HUES64 (cell line): Measurements from ENCODE around the gene HERPUD1.

Experiments
- H3K27ac ChIP-seq: 2 replicates; pipeline ENCODE4 v1.7.0; 2013; ENCODE audit warnings: low read depth, low read length, inconsistent platforms
- H3K27me3 ChIP-seq: 2 replicates; pipeline ENCODE4 v1.6.1; 2013; ENCODE audit warnings: mild to moderate bottlenecking, low read length; ENCODE audit not compliant: insufficient read depth
- H3K36me3 ChIP-seq: 2 replicates; pipeline ENCODE4 v1.6.1; 2013; ENCODE audit warnings: mild to moderate bottlenecking, low read length; ENCODE audit not compliant: insufficient read depth
- H3K4me1 ChIP-seq: 2 replicates; pipeline ENCODE4 v1.6.1; 2013; ENCODE audit warnings: mild to moderate bottlenecking, low read length, moderate library complexity; ENCODE audit not compliant: insufficient read depth
- H3K4me3 ChIP-seq: 2 replicates; pipeline ENCODE4 v1.5.1; 2013; ENCODE audit warnings: mild to moderate bottlenecking, low read length, moderate library complexity
- H3K9ac ChIP-seq: 2 replicates; pipeline ENCODE4 v1.6.1; 2013; ENCODE audit warnings: mild to moderate bottlenecking, low read depth, low read length
- H3K9me3 ChIP-seq: 2 replicates; pipeline ENCODE4 v1.6.1; 2013; ENCODE audit warnings: low read depth, low read length; ENCODE audit not compliant: insufficient read depth
- WGBS: fragments of 150-250, 120-280 bp; methylation state at CpG from one replicate; pipeline ENCODE4 v1.1.7; 2013; ENCODE audit warnings: missing lambda C conversion rate; 5-methylcytosine and 5-hydroxymethylcytosine counted together

The HERPUD1 gene

DNA sequence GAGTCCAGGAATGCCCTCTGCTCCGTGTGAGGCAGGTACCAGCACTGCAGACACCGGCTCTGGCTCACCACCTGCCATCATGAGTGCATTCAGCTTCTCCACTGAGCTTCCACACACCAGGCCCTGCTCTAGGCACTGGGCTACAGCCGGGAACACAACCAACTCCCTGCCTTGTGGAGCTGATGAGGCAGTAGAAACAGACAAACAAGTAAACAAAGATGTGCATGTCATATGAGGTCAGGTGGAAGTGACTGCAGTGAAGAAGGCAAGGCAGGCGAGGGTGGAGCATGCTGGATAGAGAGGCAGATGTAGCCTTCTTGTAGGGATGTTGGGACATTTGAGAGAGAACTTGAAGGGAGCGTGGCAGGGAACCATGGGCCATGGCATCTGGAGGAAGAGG, 62.4 kb downstream of the HERPUD1 start:
- Histone ChIP-seq H3K36me3 (no peaks in the 10 kb centered on the region), H3K4me3 (no peak overlapping the region), H3K9ac (no peak overlapping the region), H3K9me3 (no peaks in the 10 kb centered on the region), H3K27ac (no peak overlapping the region), H3K27me3 (peaks cover 22% of the 10 kb centered on the region), H3K4me1 (no peaks in the 10 kb centered on the region)
- WGBS = 84% methylated on average over 5 of the region's 5 CpGs
